Measurements from ENCODE around the gene CIZ1.

CIZ1 gene

DNA sequence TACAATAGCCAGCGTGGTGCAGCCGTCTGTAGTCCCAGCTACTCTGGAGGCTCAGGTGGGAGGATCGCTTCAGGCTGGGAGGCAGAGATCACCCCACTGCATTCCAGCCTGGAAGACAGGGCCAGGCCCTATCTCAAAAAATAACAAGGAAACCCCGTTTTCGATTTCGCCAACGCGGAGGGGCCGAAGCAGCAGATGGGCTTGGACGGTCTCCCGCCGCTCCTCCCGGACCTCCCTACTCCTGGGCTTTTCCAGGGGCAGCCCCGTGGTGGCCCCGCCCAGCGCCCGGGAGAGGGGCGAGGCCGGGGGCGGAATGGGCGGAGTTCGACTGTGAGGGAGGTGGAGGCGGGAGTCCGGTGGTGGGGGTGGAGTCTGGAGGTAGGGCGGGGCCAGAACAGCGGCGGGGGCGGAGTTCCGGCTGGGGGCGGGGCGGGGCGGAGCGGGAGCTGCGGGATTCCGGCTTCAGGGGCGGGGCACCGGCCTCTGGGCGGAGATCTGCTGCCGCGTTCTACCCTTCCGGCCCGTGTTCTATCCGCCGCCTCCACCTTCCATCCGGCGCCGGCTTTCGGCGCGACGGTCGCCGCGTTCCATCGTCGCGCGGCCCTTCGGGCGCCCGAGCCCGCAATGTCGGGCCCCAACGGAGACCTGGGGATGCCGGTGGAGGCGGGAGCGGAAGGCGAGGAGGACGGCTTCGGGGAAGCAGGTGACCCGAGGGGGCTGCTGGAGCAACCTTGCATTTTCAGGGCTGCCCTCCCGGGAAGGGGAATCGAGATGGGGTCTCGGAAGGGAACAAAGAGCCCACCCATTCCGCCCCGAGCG lies 31.4 kb downstream of the CIZ1 start, which contains the start of gene BBLN:
TSS of gene BBLN (plus strand) at position 482 of the 819 bp plus-strand sequence. CDS start at position 625, 143 bp downstream.
- no peak for TF ChIP-seq JUND (IDR thresholded peaks at IDR 0.05; ENCODE audit: low read depth)
- in situ Hi-C loops (cut with HindIII; ENCODE audit: low pct_unique_long_range_greater_than_20kb, low sequenced_read_pairs), result no loop called here
- peak; percentile 98 for DNase-seq (ENCODE audit: low read depth in 1 of 2, low spot score in 1 of 2)

DNA sequence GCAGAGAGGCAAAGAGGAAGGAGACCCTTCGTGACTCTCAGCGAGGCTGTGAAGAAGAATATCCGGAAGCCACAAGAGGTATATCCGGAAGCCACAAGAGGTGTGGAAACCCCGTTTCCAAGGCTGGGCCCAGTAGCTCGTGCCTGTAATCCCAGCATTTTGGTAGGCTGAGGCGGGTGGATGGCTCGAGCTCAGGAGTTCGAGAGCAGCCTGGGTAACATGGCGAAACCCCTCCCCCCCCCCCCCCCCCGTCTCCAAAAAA lies 31.9 kb downstream of the CIZ1 start:
- in situ Hi-C loops (cut with HindIII; ENCODE audit: low pct_unique_long_range_greater_than_20kb, low sequenced_read_pairs), result no loop called here
- TF ChIP-seq JUND (IDR thresholded peaks at IDR 0.05; ENCODE audit: low read depth), result no peak
- DNase-seq (ENCODE audit: low read depth in 1 of 2, low spot score in 1 of 2), result no peak

DNA sequence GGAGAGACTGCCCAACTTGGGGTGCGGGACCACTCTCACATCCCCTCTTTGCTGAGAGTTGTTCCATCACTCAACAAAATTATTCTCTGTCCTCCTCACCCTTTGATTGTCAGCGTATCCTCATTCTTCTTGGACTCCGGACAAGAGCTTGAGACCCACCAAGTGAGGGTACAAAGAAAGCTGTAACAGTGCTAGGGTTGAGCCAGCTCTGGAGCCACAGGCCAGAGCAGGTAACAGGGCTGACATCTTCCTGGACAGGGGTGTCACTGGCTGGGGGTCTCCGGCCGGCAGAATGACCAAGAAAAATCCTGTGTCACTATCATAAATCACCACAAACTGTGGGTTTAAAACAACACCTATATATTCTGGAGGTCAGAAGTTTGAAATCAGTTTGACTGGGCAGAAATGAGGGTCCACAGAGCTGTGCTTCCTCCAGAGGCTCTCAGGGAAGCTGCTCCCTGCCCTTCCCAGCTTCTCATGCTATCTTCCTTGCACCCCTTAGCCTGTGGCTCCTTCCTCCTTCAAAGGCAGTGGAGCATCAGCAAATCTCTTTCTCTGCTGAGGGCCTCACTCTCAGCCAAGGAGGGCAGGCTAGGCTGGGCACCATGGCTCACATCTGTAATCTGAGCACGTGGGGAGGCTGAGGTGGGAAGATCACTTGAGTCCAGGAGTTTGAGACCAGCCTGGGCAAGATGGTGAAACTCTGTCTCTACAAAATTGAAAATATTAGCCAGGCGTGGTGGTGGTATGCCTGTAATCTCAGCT lies 35.5 kb downstream of the CIZ1 start:
- in situ Hi-C loops (cut with HindIII; ENCODE audit: low pct_unique_long_range_greater_than_20kb, low sequenced_read_pairs), result no loop called here
- TF ChIP-seq JUND (IDR thresholded peaks at IDR 0.05; ENCODE audit: low read depth), result no peak
- no peak for DNase-seq (ENCODE audit: low read depth in 1 of 2, low spot score in 1 of 2)

DNA sequence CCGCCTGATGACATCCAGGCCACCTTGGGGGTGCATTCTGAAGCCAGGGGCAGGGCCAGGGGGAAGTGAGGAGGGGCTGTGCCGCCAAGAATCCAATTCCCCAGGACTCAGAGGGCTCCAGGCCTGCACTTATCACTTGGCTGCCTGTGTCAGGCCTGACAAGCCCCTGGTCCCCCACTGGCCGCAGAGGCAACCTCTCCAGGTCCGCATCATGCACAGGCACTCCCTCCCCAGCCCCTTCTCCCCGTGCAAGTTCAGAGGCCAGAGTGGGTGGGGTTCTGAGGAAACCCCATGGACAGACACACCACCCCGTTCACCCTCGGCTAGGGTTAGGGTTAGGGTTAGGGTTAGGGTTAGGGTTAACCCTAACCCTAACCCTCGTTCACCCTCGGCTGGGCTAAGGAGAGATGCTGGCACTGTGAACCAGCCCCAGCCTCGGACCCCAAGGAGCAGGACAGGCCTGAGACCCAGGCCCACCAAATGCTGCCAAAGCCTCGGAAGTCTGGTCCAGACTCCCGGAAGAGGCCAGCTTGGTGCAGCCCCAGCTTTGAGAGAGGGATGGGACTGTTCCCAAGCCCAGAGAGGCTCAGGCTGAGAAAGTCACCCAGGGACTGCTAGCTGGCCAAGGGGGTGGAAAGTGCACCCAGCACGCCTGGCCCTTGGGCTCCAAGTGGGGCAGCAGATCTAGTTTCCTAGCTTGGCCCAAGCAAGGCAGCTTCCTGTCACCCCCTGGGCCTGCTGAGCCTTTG lies 37.3 kb downstream of the CIZ1 start:
- DNase-seq (ENCODE audit: low read depth in 1 of 2, low spot score in 1 of 2), result no peak
- in situ Hi-C loops (cut with HindIII; ENCODE audit: low pct_unique_long_range_greater_than_20kb, low sequenced_read_pairs), result no loop called here
- no peak for TF ChIP-seq JUND (IDR thresholded peaks at IDR 0.05; ENCODE audit: low read depth)

DNA sequence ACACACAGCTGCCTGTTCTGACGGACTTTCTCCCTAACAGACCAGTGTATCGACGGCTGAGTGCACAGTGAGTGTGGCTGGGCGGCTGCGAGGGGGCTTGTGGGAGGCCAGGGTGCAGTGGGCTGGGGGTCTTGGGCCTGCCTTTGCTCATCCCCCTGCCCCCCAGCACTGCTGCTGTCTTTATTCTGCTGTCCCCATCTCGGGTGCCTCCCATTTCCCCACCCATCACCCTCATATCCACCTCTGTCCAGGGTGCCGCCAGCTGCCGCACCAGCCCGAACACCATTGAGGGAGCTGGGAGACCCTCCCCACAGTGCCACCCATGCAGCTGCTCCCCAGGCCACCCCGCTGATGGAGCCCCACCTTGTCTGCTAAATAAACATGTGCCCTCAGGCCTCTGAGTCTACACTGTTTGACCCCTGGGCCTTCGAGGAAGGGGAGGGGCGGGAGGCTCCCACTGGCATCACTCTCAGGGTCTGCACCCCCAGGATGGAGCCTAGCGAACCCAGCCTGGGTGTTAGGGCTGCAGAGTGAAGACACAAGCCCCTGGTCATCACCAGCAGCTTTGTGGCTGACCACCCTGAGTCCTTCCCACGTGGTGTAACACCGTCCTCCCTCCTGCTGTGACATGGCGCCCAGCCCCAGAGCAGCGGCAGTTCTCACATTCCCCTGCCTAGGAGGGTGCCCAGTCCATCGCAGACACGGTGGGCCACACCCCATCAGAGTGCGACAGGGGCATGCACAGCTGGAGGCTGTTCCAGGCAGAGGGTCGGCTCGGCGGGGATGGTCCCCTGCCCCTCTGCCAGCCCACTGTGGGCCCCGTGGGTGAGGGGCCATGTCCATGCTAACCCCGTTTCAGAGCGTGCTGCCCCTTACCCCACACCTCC lies 38.1 kb downstream of the CIZ1 start:
- DNase-seq (ENCODE audit: low read depth in 1 of 2, low spot score in 1 of 2), result no peak
- no peak for TF ChIP-seq JUND (IDR thresholded peaks at IDR 0.05; ENCODE audit: low read depth)
- in situ Hi-C loops (cut with HindIII; ENCODE audit: low pct_unique_long_range_greater_than_20kb, low sequenced_read_pairs), result no loop called here

DNA sequence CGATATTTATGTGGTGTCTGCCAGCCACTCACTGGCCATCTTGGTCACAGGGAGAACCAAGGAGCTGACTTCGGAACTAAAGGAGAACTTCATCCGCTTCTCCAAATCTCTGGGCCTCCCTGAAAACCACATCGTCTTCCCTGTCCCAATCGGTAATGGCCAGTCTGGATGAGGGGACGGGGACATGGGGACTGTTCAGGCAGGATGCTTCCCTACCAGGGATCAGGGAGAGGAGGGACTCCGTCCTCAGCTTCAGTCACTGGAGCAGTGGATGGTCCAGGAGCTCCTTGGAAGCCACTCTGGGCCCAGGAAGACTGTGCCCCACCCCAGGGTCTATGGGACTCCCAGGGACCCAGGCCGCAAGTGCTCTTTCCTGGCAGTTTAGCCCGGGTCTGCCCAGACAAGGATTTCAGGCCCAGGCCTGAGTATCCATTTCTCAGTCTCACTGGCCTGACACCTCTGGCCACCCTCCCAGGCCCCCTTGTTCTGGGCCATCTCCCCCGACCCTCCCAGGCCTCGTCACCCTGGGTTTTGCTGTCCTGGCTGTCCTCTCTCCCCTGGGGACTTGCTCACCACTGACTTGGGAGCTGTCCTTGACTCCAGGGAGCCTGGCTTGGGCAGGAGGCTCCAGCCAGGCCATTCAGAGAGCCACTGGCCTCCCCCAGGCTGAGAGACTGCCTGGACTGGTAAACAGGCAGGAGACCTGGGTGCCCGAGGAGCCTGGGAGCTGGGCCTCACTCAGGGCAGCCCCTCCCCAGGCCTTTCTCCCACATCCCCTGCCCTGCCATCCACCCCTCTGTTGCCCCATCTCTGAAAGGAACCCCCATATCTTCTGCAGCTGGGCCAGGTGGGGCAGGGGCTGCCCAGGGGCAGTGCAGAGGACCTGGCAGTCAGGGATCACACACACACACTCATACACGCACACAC lies 39.0 kb downstream of the CIZ1 start:
- in situ Hi-C loops (cut with HindIII; ENCODE audit: low pct_unique_long_range_greater_than_20kb, low sequenced_read_pairs), result no loop called here
- DNase-seq (ENCODE audit: low read depth in 1 of 2, low spot score in 1 of 2), result no peak
- TF ChIP-seq JUND (IDR thresholded peaks at IDR 0.05; ENCODE audit: low read depth), result no peak

DNA sequence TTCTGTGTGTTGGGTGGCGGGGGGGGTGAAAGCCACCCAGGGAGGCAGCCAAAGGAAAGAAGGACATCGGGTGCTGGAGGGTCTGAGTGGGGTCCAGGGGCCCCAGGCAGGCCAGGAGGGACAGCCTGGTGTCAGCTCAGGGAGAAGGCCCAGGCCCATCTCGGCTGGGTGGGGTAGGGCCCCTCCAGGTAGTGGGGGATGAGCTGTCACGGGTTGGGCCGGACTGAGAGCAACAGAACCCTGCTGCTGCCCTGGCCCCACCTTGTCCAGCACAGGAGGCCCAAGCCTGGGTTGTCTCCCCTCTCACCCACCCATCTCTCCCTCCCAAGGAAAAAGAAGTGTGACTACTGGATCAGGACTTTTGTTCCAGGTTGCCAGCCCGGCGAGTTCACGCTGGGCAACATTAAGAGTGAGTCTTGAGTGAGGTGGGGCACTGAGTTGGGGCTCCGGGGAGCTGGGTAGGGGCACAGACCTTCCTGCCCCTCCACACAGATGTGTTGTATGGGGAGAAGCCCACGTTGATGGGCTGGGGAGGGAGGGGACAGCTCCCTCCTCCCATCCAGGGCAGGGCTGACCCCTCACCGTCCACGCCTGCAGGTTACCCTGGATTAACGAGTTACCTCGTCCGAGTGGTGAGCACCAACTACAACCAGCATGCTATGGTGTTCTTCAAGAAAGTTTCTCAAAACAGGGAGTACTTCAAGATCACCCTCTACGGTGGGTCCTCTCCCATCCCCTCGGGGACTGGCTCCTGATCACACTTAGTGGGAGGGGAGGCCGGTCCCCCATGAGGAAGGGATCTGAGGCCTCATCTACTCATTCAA lies 39.9 kb downstream of the CIZ1 start:
- no peak for TF ChIP-seq JUND (IDR thresholded peaks at IDR 0.05; ENCODE audit: low read depth)
- DNase-seq (ENCODE audit: low read depth in 1 of 2, low spot score in 1 of 2), result no peak
- in situ Hi-C loops (cut with HindIII; ENCODE audit: low pct_unique_long_range_greater_than_20kb, low sequenced_read_pairs), result no loop called here

DNA sequence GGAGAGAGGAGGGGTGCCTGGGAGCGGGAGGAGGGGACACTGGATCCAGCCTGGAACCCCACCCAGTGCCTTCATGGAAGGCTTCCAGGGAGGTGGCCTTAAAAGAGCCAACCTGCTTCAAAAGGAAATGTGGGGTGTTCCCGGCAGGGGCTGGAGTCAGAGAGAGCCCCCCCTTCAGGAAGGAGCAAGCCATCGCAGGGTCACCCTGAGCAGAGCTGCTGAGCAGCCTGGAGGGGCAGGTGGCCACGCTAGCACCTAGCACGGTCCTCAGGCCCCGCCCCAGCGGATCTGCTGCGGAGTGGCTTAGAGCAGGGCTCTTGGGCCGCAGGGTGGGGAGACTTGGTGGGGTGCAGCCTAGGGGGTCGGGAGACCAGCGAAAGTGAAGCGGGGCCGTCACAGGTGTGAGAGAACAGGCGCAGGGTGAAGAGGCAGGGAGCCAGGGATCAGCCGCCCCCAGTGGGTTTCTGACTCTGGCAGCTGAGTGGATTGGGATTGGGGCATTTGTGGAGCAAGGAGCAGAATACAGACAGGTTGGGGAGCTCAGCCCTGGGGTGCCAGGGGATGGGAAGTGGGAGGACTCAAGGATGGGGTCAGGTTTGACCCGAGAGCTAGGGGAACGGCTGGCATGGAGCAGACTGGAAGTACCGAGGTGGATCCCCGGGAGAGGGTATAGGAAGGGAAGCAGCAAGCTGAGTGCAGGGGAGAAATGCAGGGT lies 40.6 kb downstream of the CIZ1 start:
- TF ChIP-seq JUND (IDR thresholded peaks at IDR 0.05; ENCODE audit: low read depth), result no peak
- no peak for DNase-seq (ENCODE audit: low read depth in 1 of 2, low spot score in 1 of 2)
- in situ Hi-C loops (cut with HindIII; ENCODE audit: low pct_unique_long_range_greater_than_20kb, low sequenced_read_pairs), result no loop called here

DNA sequence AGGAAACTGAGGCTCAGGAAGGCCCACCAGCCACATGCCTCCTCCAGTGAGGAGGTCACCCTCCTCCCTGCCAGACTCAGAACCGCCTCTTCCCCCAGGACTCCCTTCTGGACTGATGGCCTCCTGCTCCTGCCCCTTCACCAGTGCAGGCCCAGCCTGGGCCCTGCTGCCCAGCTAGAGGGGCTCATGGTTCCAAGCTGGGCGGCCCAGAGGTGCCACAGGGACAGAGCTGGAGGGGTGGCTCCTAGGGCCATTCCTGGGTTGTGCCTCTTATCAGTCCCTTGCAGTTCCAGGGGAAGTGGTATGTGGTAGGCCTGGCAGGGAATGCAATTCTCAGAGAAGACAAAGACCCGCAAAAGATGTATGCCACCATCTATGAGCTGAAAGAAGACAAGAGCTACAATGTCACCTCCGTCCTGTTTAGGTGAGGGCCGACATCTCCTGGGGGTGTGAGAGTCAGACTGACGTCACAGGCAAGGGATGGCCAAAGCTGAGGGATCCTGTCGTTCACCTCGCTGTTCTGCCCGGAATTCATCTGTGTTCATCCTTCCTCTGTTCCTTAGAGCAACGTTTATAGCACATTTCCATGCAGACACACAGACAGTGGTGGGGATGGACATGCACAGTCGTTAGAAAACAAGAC lies 41.3 kb downstream of the CIZ1 start:
- no peak for DNase-seq (ENCODE audit: low read depth in 1 of 2, low spot score in 1 of 2)
- in situ Hi-C loops (cut with HindIII; ENCODE audit: low pct_unique_long_range_greater_than_20kb, low sequenced_read_pairs), result no loop called here
- no peak for TF ChIP-seq JUND (IDR thresholded peaks at IDR 0.05; ENCODE audit: low read depth)

Measured in T47D (cell line).